Heart right ventricle (tissue), 16 donors: ENCODE measurements around the gene RPL35A. TPM values are rescaled to one million over a fixed set of nuclear protein-coding genes. Genes with fewer than 3 reads are reported as not detected.
"Not testable (repeated sequence)": the region's sequence is repeated elsewhere in the genome, so short reads cannot be mapped to it uniquely, and the experiment has no call there.

ENCODE experiments used
- ATAC-seq, 8 donors: fragments of 200-7000 bp; cut with Tn5 transposase; one replicate each; pipeline ENCODE4 v1.9.1; 2020; ENCODE audit warnings: mild to moderate bottlenecking in 8 of 8, moderate library complexity in 8 of 8, moderate number of reproducible peaks in 1 of 8
- DNase-seq, 2 donors: peaks; one replicate each; pipeline ENCODE4 v3.0.0-alpha.2; 2020
- H3K27ac ChIP-seq, 10 donors: fragments of 200-600 bp; sonication (generic) in 2 of 10; one replicate each; pipeline versions ENCODE4 v1.5.0 to v1.8.0; 2020 to 2022; ENCODE audit warnings: mild to moderate bottlenecking in 3 of 10
- H3K27me3 ChIP-seq, 7 donors: fragments of 200-600 bp; one replicate each; pipeline ENCODE4 v1.8.0; 2021 to 2022; ENCODE audit warnings: mild to moderate bottlenecking in 2 of 7
- H3K36me3 ChIP-seq, 9 donors: fragments of 200-600 bp; sonication (generic) in 1 of 9; one replicate each; pipeline versions ENCODE4 v1.5.0 to v1.8.0; 2020 to 2022; ENCODE audit warnings: mild to moderate bottlenecking in 2 of 9
- H3K4me1 ChIP-seq, 9 donors: fragments of 200-600 bp; sonication (generic) in 1 of 9; one replicate each; pipeline versions ENCODE4 v1.5.0 to v1.8.0; 2020 to 2022; ENCODE audit warnings: mild to moderate bottlenecking in 4 of 9
- H3K4me3 ChIP-seq, 10 donors: fragments of 200-600 bp; sonication (generic) in 2 of 10; one replicate each; pipeline versions ENCODE4 v1.5.0 to v1.8.0; 2020 to 2022; ENCODE audit warnings: mild to moderate bottlenecking in 7 of 10, moderate library complexity in 2 of 10
- H3K9me3 ChIP-seq, 11 donors: fragments of 200-600 bp in 10 of 11; sonication (generic) in 2 of 11; one replicate each; pipeline versions ENCODE4 v1.5.0 to v1.8.0; 2013 to 2022; ENCODE audit warnings: mild to moderate bottlenecking in 2 of 11, control low read depth in 1 of 11, moderate library complexity in 1 of 11
- CTCF ChIP-seq, 9 donors: fragments of 200-600 bp; sonication (generic) in 2 of 9; IDR thresholded peaks; one replicate each; pipeline versions ENCODE4 v1.5.0 to v1.8.0; 2021 to 2022; ENCODE audit warnings: antibody characterized with exemption in 9 of 9, mild to moderate bottlenecking in 5 of 9, moderate library complexity in 1 of 9
- WGBS, 2 donors: extraction: QIAGEN DNeasy Blood & Tissue Kit; methylation state at CpG; one replicate each; pipeline ENCODE4 v1.1.7; 2013; ENCODE audit warnings: inconsistent platforms in 1 of 2; 5-methylcytosine and 5-hydroxymethylcytosine counted together
- intact Hi-C, 10 donors: fragments of 100-400 bp; cut with DNase I; formaldehyde crosslinking; loops; one replicate each; pipeline versions ENCODE4 v1.11.1 to v1.14.2; 2022
- polyA plus RNA-seq, 2 donors: library from polyadenylated mRNA; stranded (reverse); fragments of 200-250 nt; gene quantifications; one replicate each; pipeline ENCODE4 v1.2.3, GENCODE V29; 2013
- total RNA-seq, 10 donors: library from RNA; stranded (reverse); fragmentation: NEBNext Ultra II Directional in 3 of 10; extraction: Animal tissue kit (Norgen Biotek cat#: 25700) in 3 of 10; gene quantifications; one replicate each; pipeline versions ENCODE4 v1.2.1 to v1.2.4, GENCODE V29; 2021 to 2023
- donor health status: Arrhythmogenic right ventricular cardiomyopathy.
- donor health status: ischemic (EF 13 %, LVEDD 7.1; RV severe dilation, severe dysfunction).
- donor health status: healthy with polysubstance abuse.
- donor health status: DM: no; HTN: yes; CAD: no.
- donor health status: DM: no; HTN: no; CAD: no.
- donor health status: ischemic (EF 25% LVEDD 6.9; RV normal size, moderate dysfunction).
- donor health status: ischemic (EF 25% LVEDD 5.7; RV mildly dilated, moderate dysfunction).
- donor health status: healthy.
- donor health status: DM: yes; HTN: yes; CAD: no.
- donor health status: Ischemic cardiomyopathy.
- donor health status: ischemic (EF 35%, LVEDD 5.7; RV mildly dilated, moderate dysfunction).
- donor health status: nonischemic (EF 11% LVEDD 7.7; RV severe dilation, severe dysfunction).
- donor health status: DM: yes; HTN: yes; CAD: no.
- donor health status: PGD.
- donor health status: ischemic (EF 29% LVEDD 5.4; RV normal size, mild dysfunction).
- donor health status: nonischemic (EF 23%, LVEDD 6.1; RV moderate dilation, normal function).

RPL35A gene
- total and polyA plus RNA-seq, 12 donors = 674 to 1,493 (median 798) TPM

GRCh38 chr3:197960694-197961581 is 10.9 kb downstream of the RPL35A start:
- DNase-seq (peak in 1 of 2 donors; percentile 32), ATAC-seq (no peak)
- Histone ChIP-seq H3K27me3 (no peaks in the 10 kb centered on the region), H3K27ac (peak overlapping the region in 9 of 10 donors; percentile 61 to 90 (median 80)), H3K4me1 (peaks cover 0 to 57% (median 27%) of the 10 kb centered on the region in 9 donors), H3K9me3 (no peaks in the 10 kb centered on the region), H3K36me3 (peaks cover 0 to 22% (median 8%) of the 10 kb centered on the region in 9 donors), H3K4me3 (peak overlapping the region; percentile 48 to 91 (median 80))
- intact Hi-C loops = loop anchor here in 1 of 10 donors (1.0 kb wide), 1 partner anchor 10 kb away; no protein-coding TSS in a partner anchor
- 12% methylated on average over 23 of the region's 23 CpGs for WGBS, 2 donors
- no peak for TF ChIP-seq CTCF (IDR thresholded peaks at IDR 0.05)

DNA sequence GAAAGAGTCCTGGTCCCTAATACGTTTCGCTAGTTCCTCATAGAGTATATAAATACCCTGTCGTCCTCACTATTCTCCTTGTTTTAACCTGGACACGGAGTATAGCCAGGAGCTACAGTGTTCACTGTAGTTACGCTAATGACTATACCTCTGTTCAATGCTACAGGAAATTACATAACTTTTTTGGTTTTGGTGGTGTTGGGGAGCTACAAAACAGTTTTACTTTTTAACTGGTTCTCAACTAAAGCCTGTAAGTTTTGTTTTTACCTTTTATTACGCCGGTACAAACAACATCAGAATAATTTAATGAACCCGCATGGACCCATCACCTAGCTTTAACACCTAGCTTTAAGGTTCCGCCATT is 11.6 kb downstream of the RPL35A start:
- peak overlapping the region in 2 of 10 donors; percentile 76 to 78 for H3K4me3 ChIP-seq
- no peak for TF ChIP-seq CTCF (IDR thresholded peaks at IDR 0.05)
- peak overlapping the region in 1 of 10 donors; percentile 90 for H3K27ac ChIP-seq
- H3K27me3 ChIP-seq = no peaks in the 10 kb centered on the region
- 89 to 90% methylated on average over 9 of the region's 9 CpGs for WGBS, 2 donors
- peaks cover 0 to 1% (median 0%) of the 10 kb centered on the region in 11 donors for H3K9me3 ChIP-seq
- H3K4me1 ChIP-seq = peaks cover 0 to 51% (median 27%) of the 10 kb centered on the region in 9 donors
- intact Hi-C loops = no loop called here
- DNase-seq (no peak), ATAC-seq (no peak)
- peaks cover 0 to 16% (median 1%) of the 10 kb centered on the region in 9 donors for H3K36me3 ChIP-seq

- intact Hi-C loops = no loop called here
Observed at GRCh38 chr3:197963019-197963637, 13.1 kb downstream of the RPL35A start.

GRCh38 chr3:197967337-197967989 is 17.5 kb downstream of the RPL35A start:
- DNase-seq, H3K4me1 ChIP-seq, H3K4me3 ChIP-seq, intact Hi-C loops, H3K27me3 ChIP-seq, H3K36me3 ChIP-seq, H3K27ac ChIP-seq, ATAC-seq: not testable (repeated sequence)
- 94 to 95% methylated on average over 8 of the region's 8 CpGs for WGBS, 2 donors
- H3K9me3 ChIP-seq = peaks cover 0 to 27% (median 7%) of the 10 kb centered on the region in 11 donors

More at GRCh38 chr3:197963019-197963637, 13.1 kb downstream of the RPL35A start:
- Histone ChIP-seq H3K27me3 (no peaks in the 10 kb centered on the region), H3K4me3 (no peak overlapping the region), H3K4me1 (peaks cover 0 to 35% (median 23%) of the 10 kb centered on the region in 9 donors), H3K27ac (no peak overlapping the region), H3K36me3 (peaks cover 0 to 6% (median 0%) of the 10 kb centered on the region in 9 donors), H3K9me3 (peaks cover 0 to 17% (median 7%) of the 10 kb centered on the region in 11 donors)
- ATAC-seq = no peak
- DNase-seq = no peak
- WGBS, 2 donors = 88 to 98% methylated on average over 5 of the region's 5 CpGs
- no peak for TF ChIP-seq CTCF (IDR thresholded peaks at IDR 0.05)
